ENCODE measurements around the gene PKDREJ. TPM values are rescaled to one million over a fixed set of nuclear protein-coding genes. Genes with fewer than 3 reads are reported as not detected.

PKDREJ gene
- polyA plus RNA-seq, 1 donor from 2014 or later = not detected

DNA sequence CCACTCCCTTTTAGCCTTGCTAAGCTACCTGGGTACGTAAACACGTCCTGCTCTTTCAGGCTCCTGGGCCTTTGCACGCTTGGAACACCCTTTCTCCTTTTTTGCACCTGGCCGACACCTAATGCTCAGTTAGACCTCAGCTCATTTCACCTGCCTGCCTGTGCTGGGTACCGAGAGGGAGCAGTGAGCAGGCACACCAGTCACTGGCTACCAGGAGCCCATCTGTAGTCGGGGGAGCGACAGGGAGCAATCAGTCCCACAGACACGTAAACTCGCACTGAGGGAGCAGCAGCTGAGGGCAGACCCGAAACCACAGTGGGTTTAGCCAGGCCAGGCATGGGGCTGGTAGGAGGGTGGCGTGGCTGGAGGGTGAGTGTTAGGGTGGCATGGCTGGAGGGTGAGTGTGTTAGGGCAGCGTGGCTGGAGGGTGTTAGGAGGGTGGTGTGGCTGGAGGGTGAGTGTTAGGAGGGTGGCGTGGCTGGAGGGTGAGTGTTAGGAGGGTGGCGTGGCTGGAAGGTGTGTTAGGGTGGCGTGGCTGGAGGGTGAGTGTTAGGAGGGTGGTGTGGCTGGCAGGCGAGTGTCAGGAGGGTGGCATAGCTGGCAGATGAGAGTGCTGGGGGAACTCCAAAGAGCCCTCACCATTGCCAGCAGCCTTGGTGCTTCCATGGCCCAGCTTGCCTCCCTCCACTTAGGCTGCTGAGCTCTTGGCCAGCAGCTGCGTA is 27.1 kb upstream of the PKDREJ start:
- TF ChIP-seq SMC3 (conservative IDR thresholded peaks at IDR 0.05; ENCODE audit: poor library complexity) (no peak), POLR2AphosphoS5 (IDR thresholded peaks at IDR 0.05) (no peak), RAD21 (conservative IDR thresholded peaks at IDR 0.05) (no peak), TAF1 (IDR thresholded peaks at IDR 0.05; ENCODE audit: low read depth) (no peak), REST (IDR thresholded peaks at IDR 0.05; ENCODE audit: borderline replicate concordance) (no peak), EP300 (conservative IDR thresholded peaks at IDR 0.05; ENCODE audit: poor library complexity, severe bottlenecking) (no peak), EZH2 (IDR thresholded peaks at IDR 0.05; ENCODE audit: borderline replicate concordance, insufficient read depth, low read length, poor library complexity, severe bottlenecking) (no peak), MXI1 (conservative IDR thresholded peaks at IDR 0.05; ENCODE audit: poor library complexity, severe bottlenecking) (no peak)
- TF ChIP-seq, protein P1, sequence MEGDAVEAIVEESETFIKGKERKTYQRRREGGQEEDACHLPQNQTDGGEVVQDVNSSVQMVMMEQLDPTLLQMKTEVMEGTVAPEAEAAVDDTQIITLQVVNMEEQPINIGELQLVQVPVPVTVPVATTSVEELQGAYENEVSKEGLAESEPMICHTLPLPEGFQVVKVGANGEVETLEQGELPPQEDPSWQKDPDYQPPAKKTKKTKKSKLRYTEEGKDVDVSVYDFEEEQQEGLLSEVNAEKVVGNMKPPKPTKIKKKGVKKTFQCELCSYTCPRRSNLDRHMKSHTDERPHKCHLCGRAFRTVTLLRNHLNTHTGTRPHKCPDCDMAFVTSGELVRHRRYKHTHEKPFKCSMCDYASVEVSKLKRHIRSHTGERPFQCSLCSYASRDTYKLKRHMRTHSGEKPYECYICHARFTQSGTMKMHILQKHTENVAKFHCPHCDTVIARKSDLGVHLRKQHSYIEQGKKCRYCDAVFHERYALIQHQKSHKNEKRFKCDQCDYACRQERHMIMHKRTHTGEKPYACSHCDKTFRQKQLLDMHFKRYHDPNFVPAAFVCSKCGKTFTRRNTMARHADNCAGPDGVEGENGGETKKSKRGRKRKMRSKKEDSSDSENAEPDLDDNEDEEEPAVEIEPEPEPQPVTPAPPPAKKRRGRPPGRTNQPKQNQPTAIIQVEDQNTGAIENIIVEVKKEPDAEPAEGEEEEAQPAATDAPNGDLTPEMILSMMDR (IDR thresholded peaks at IDR 0.05; ENCODE audit: poor library complexity, severe bottlenecking) = no peak
- Histone ChIP-seq H4K20me1 (ENCODE audit: insufficient read depth) (no peaks in the 10 kb centered on the region), H2AFZ (ENCODE audit: low read depth, low read length) (no peak overlapping the region), H3F3A (ENCODE audit: insufficient read depth, low read length, poor library complexity, severe bottlenecking) (no peaks in the 10 kb centered on the region), H3K27ac (ENCODE audit: low read length) (no peak overlapping the region), H3K4me3 (ENCODE audit: low read length) (no peak overlapping the region), H3K9me2 (ENCODE audit: insufficient read depth, low read length) (no peaks in the 10 kb centered on the region), H3K9me3 (ENCODE audit: low read length) (no peaks in the 10 kb centered on the region), H3K9ac (ENCODE audit: low read length) (no peak overlapping the region), H3K79me2 (replicated peaks; ENCODE audit: insufficient read depth, low read length) (no peaks in the 10 kb centered on the region), H3K36me3 (ENCODE audit: insufficient read depth, low read length) (no peaks in the 10 kb centered on the region), H3K4me2 (ENCODE audit: low read length) (no peak overlapping the region), H3K27me3 (ENCODE audit: insufficient read depth, low read depth, low read length) (no peaks in the 10 kb centered on the region)

DNA sequence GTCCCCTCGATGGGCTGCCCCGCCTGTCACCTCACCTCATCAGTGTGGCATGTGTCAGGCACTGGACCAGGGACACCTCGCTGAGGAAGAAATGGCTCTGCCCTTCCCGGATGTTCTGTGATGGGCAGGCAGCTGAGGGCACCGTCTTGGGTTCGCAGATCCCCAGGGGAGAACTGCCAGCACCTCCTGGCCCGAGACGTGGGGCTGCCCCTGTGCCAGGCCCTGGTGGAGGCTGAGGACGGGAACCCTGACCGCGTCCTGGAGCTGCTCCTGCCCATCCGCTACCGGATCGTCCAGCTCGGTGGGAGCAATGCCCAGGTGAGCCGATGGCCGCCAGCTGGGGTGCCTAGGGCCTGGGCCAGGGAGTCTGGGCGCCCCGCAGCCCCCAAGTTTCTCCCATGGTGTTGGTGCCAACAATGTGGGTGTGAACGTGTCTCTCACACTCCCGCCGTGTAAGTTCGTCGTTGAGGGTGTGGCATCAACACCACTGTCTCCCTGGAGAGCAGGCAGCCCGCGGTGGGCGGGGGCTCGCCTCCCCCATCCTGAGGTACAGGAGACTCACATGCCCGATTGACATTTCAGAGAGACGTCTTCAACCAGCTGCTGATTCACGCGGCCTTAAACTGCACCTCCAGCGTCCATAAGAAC is 26.2 kb upstream of the PKDREJ start:
- no peak overlapping the region for H3K4me3 ChIP-seq (ENCODE audit: low read length)
- H3K9me2 ChIP-seq (ENCODE audit: insufficient read depth, low read length) = no peaks in the 10 kb centered on the region
- no peak overlapping the region for H2AFZ ChIP-seq (ENCODE audit: low read depth, low read length)
- H3K27me3 ChIP-seq (ENCODE audit: insufficient read depth, low read depth, low read length) = no peaks in the 10 kb centered on the region
- no peak overlapping the region for H3K9ac ChIP-seq (ENCODE audit: low read length)
- no peaks in the 10 kb centered on the region for H3K9me3 ChIP-seq (ENCODE audit: low read length)
- H3K36me3 ChIP-seq (ENCODE audit: insufficient read depth, low read length) = no peaks in the 10 kb centered on the region
- H3K79me2 ChIP-seq (replicated peaks; ENCODE audit: insufficient read depth, low read length) = no peaks in the 10 kb centered on the region
- no peak overlapping the region for H3K27ac ChIP-seq (ENCODE audit: low read length)
- no peak overlapping the region for H3K4me2 ChIP-seq (ENCODE audit: low read length)
- H3F3A ChIP-seq (ENCODE audit: insufficient read depth, low read length, poor library complexity, severe bottlenecking) = no peaks in the 10 kb centered on the region
- TF ChIP-seq EZH2 (IDR thresholded peaks at IDR 0.05; ENCODE audit: borderline replicate concordance, insufficient read depth, low read length, poor library complexity, severe bottlenecking) (no peak), EP300 (conservative IDR thresholded peaks at IDR 0.05; ENCODE audit: poor library complexity, severe bottlenecking) (no peak), SMC3 (conservative IDR thresholded peaks at IDR 0.05; ENCODE audit: poor library complexity) (no peak), POLR2AphosphoS5 (IDR thresholded peaks at IDR 0.05) (no peak), RAD21 (conservative IDR thresholded peaks at IDR 0.05) (no peak), REST (IDR thresholded peaks at IDR 0.05; ENCODE audit: borderline replicate concordance) (no peak)
- TF ChIP-seq, protein P1 (IDR thresholded peaks at IDR 0.05; ENCODE audit: poor library complexity, severe bottlenecking) = no peak
- H4K20me1 ChIP-seq (ENCODE audit: insufficient read depth) = no peaks in the 10 kb centered on the region
